HepG2 (cell line): Measurements from ENCODE around the gene SYT17.

Source experiments
- AGO2 ChIP-seq: fragments of 200-400 bp; formaldehyde crosslinking; optimal IDR thresholded peaks from 2 replicates; pipeline ENCODE3; 2017; ENCODE audit warnings: mild to moderate bottlenecking, low read depth, low read length, moderate library complexity
- ASH2L ChIP-seq: fragments of 300-600, 200-600 bp; sonication (generic); IDR thresholded peaks from 2 replicates; pipeline ENCODE4 v1.7.0; 2017; ENCODE audit warnings: low read depth, mild to moderate bottlenecking, moderate library complexity, mixed read lengths, low read length; ENCODE audit not compliant: insufficient read length
- CAMTA2 ChIP-seq: sonication (generic); formaldehyde crosslinking; IDR thresholded peaks from 2 replicates; pipeline ENCODE4 v1.4.0; 2020; ENCODE audit warnings: mild to moderate bottlenecking, missing genetic modification reagents, borderline replicate concordance
- CEBPB ChIP-seq: IDR thresholded peaks from 2 replicates; pipeline ENCODE4 v1.6.1; 2011; ENCODE audit warnings: low read depth, low read length, improper control_type of control experiment, borderline replicate concordance
- CTCF ChIP-seq: sonication (generic); formaldehyde crosslinking; IDR thresholded peaks from 2 replicates; pipeline ENCODE4 v1.5.0; 2020; ENCODE audit warnings: mild to moderate bottlenecking, missing genetic modification reagents, moderate library complexity
- EZH2 ChIP-seq: conservative IDR thresholded peaks from 2 replicates; pipeline ENCODE4 v1.6.1; 2012; ENCODE audit warnings: mild to moderate bottlenecking, low read depth, low read length, moderate library complexity

GRCh38 chr16:19305443-19305842 lies 137.4 kb downstream of the SYT17 start:
- no peak for TF ChIP-seq CEBPB
- TF ChIP-seq EZH2: no peak
- TF ChIP-seq AGO2: no peak
- TF ChIP-seq CTCF: no peak
- no peak for TF ChIP-seq ASH2L
- no peak for TF ChIP-seq CAMTA2 (CRISPR knock-in tag)
